C4-2B (cell line): Measurements from ENCODE around the gene ZBTB18.

Experiments
- CTCF ChIP-seq: fragments of 450-650 bp; conservative IDR thresholded peaks from 2 replicates; pipeline ENCODE4 v1.5.1; 2017; ENCODE audit warnings: mild to moderate bottlenecking
- ZFX ChIP-seq: fragments of 450-650 bp; IDR thresholded peaks from 2 replicates; pipeline ENCODE4 v1.6.1; 2017

GRCh38 chr1:244076740-244077139 lies 25.7 kb downstream of the ZBTB18 start:
- TF ChIP-seq CTCF (no peak), ZFX (no peak)
